ENCODE data around the gene OTULIN. TPM values are rescaled to one million over a fixed set of nuclear protein-coding genes. Genes with fewer than 3 reads are reported as not detected.

The OTULIN gene
- total and polyA plus RNA-seq, 2 of the 13 experiments (the other 11 are each of a cell fraction or from before 2014, with no cell fraction given), result 7.0 to 34.8 TPM

- TF ChIP-seq NFE2L2 (IDR thresholded peaks at IDR 0.05; ENCODE audit: low read length) (no peak), ZNF577 (CRISPR knock-in tag; IDR thresholded peaks at IDR 0.05; ENCODE audit: borderline replicate concordance, low read depth) (no peak), NFE2 (CRISPR knock-in tag; IDR thresholded peaks at IDR 0.05) (no peak), GABPB1 (CRISPR knock-in tag; IDR thresholded peaks at IDR 0.05) (peak; percentile 33; the same call in 1 of the 2 replicates), U2AF1 (optimal IDR thresholded peaks at IDR 0.05; ENCODE audit: low read depth, low read length) (no peak), ZNF20 (CRISPR knock-in tag; IDR thresholded peaks at IDR 0.05) (no peak), ZNF605 (CRISPR knock-in tag; IDR thresholded peaks at IDR 0.05) (no peak), GABPA (IDR thresholded peaks at IDR 0.05; ENCODE audit: low read depth, low read length) (no peak), GABPA (CRISPR knock-in tag; IDR thresholded peaks at IDR 0.05; ENCODE audit: low read depth) (no peak), ZBTB14 (CRISPR knock-in tag; IDR thresholded peaks at IDR 0.05) (no peak), RBM39 (IDR thresholded peaks at IDR 0.05; ENCODE audit: low read depth, low read length, poor library complexity, severe bottlenecking) (no peak), ISX (CRISPR knock-in tag; conservative IDR thresholded peaks at IDR 0.05) (no peak), ZNF569 (CRISPR knock-in tag; IDR thresholded peaks at IDR 0.05; ENCODE audit: borderline replicate concordance) (no peak), ZC3H13 (CRISPR knock-in tag; IDR thresholded peaks at IDR 0.05) (no peak), ZNF329 (CRISPR knock-in tag; IDR thresholded peaks at IDR 0.05; ENCODE audit: low read depth) (no peak), DPF2 (CRISPR knock-in tag; IDR thresholded peaks at IDR 0.05; ENCODE audit: borderline replicate concordance, low read depth) (no peak), NONO (IDR thresholded peaks at IDR 0.05) (no peak), NONO (CRISPR knock-in tag; conservative IDR thresholded peaks at IDR 0.05) (no peak), CENPX (CRISPR knock-in tag; IDR thresholded peaks at IDR 0.05) (no peak), NR0B2 (CRISPR knock-in tag; IDR thresholded peaks at IDR 0.05) (no peak), DNMT1 (CRISPR knock-in tag; IDR thresholded peaks at IDR 0.05) (no peak), RFXANK (CRISPR knock-in tag; IDR thresholded peaks at IDR 0.05) (no peak), MYC (CRISPR knock-in tag; IDR thresholded peaks at IDR 0.05; ENCODE audit: borderline replicate concordance) (no peak; the same call in 1 of the 2 replicates), THAP11 (CRISPR knock-in tag; IDR thresholded peaks at IDR 0.05) (no peak)
- TF ChIP-seq, protein P1, sequence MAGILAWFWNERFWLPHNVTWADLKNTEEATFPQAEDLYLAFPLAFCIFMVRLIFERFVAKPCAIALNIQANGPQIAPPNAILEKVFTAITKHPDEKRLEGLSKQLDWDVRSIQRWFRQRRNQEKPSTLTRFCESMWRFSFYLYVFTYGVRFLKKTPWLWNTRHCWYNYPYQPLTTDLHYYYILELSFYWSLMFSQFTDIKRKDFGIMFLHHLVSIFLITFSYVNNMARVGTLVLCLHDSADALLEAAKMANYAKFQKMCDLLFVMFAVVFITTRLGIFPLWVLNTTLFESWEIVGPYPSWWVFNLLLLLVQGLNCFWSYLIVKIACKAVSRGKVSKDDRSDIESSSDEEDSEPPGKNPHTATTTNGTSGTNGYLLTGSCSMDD (CRISPR knock-in tag; IDR thresholded peaks at IDR 0.05), result no peak
- TF ChIP-seq, protein P2, sequence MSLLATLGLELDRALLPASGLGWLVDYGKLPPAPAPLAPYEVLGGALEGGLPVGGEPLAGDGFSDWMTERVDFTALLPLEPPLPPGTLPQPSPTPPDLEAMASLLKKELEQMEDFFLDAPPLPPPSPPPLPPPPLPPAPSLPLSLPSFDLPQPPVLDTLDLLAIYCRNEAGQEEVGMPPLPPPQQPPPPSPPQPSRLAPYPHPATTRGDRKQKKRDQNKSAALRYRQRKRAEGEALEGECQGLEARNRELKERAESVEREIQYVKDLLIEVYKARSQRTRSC (CRISPR knock-in tag; IDR thresholded peaks at IDR 0.05; ENCODE audit: low read depth), result no peak
- TF ChIP-seq, protein P3, sequence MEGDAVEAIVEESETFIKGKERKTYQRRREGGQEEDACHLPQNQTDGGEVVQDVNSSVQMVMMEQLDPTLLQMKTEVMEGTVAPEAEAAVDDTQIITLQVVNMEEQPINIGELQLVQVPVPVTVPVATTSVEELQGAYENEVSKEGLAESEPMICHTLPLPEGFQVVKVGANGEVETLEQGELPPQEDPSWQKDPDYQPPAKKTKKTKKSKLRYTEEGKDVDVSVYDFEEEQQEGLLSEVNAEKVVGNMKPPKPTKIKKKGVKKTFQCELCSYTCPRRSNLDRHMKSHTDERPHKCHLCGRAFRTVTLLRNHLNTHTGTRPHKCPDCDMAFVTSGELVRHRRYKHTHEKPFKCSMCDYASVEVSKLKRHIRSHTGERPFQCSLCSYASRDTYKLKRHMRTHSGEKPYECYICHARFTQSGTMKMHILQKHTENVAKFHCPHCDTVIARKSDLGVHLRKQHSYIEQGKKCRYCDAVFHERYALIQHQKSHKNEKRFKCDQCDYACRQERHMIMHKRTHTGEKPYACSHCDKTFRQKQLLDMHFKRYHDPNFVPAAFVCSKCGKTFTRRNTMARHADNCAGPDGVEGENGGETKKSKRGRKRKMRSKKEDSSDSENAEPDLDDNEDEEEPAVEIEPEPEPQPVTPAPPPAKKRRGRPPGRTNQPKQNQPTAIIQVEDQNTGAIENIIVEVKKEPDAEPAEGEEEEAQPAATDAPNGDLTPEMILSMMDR (CRISPR knock-in tag; IDR thresholded peaks at IDR 0.05), result peak; percentile 36; the same call in 1 of the 2 replicates
Measured at GRCh38 chr5:14744296-14745187, 80.0 kb downstream of the OTULIN start (continued).

All from HepG2 (cell line).